Stimulated activated CD4-positive, alpha-beta T cell treated with anti-CD3 and anti-CD28 coated beads, Interleukin-1b, Interleukin-23, amount 100 ng/mL, for 4 hours (primary cell): ENCODE results near the gene NUP43.
"Not testable (repeated sequence)": the region's sequence is repeated elsewhere in the genome, so short reads cannot be mapped to it uniquely, and the experiment has no call there.

Experiments used
- DNase-seq, 2 donors: peaks; one replicate each; pipeline ENCODE4 v3.0.0-alpha.2; 2020; ENCODE audit warnings: low read depth in 2 of 2

Gene NUP43

DNA sequence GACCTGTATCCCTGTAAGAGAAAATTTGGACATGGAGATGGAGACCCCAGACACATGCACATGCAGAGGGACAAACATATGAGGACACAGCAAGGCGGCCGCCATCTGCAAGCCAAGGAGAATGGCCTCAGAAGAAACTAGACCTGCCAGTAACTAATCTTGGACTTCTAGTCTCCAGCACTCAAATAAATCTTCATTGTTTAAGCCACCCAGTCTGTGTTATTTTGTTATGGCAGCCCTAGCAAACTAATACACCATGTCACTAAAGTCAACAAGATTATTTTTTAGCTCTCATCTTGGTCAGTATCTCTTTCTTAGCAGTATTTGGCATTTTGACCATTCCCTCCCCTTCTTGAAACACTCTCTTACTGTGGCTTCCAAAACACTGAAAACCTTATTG, 55.1 kb downstream of the NUP43 start:
- no peak for DNase-seq

DNA sequence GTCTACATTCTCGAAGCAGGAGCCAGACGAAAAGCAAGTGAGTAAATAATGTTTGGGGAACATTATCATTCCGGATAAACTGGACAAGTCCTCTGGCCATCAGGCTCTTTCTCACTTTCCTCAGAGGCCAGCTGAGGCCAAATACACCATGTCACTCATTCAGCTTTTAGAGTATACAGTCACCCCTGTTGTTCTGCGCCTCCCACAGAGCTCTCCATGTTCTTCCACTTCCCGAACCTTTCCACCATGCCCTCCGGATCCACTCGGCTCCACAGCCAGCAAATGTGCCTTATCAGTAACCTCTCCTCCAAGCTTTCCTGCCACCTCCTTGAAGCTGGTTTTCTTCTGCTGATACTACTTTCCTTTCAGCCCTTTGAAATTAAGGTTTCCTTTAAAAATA, 60.1 kb downstream of the NUP43 start:
- no peak for DNase-seq

- DNase-seq = no peak
These were observed 63.0 kb downstream of the NUP43 start for GRCh38 chr6:149683256-149683859.

GRCh38 chr6:149681845-149682244, 64.5 kb downstream of the NUP43 start:
- DNase-seq = not testable (repeated sequence)

GRCh38 chr6:149681209-149681608, 65.1 kb downstream of the NUP43 start:
- DNase-seq = no peak

- no peak for DNase-seq
These were observed 65.8 kb downstream of the NUP43 start for GRCh38 chr6:149680503-149680902.
